GM19397 (cell line): Measurements from ENCODE around the gene UNC50.

Source experiments
- ATAC-seq: cut with Tn5 transposase; IDR thresholded peaks from one replicate; pipeline ENCODE4 v1.9.1; 2021; ENCODE audit warnings: mild to moderate bottlenecking, moderate library complexity; ENCODE audit not compliant: unreplicated experiment

Gene UNC50

DNA sequence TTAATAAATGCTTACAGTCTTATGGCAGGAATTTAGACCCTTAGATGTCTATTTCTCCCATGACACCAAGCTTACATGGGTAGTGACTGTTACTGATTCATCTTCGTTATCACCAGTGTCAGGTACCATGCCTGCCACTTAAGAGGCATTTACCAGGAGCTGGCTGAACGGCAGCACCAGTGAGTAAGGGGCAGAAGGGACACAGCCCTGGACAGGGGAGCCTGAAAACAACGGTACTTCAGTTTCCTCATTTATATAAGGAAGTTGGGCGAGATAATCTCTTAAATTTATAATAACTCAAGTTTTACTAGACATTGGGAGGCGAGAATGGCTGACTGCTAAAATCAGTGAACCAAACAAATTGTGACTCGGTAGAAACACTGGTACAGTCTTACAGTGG, 1.3 kb upstream of the UNC50 start:
- no peak for ATAC-seq

GRCh38 chr2:98607741-98608115, 661 bp upstream of the UNC50 start:
- no peak for ATAC-seq

DNA sequence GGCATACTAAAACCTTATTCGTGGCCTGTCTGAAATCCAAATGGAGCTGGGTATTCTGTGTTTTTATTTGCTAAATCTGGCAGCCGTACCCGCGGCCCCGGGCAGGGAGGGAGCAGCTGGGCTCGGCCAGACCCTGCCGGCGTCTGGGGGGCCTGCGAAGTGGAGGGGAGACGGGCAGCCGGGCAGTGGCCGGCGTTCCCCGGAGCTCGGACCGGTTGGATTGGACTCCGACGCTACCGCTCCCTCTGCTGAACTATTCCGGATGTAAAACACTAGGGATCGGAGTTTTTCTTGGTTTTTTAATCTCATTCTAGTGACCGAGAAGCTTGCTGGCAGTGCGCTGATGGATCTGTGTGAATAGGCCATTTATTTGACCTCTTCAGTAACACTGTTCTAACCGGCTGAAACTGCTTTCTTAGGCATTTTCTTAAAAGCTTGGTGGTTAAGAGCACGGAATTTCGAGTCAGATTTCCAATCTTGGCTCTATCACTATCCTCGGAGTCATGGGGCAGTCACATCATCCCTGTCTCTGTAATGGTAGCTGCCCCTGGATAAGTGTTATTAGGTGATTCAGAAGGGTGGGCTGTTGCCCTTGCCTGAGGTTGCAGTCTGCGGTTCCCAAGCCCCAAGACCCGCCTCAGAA, 694 bp downstream of the UNC50 start:
- ATAC-seq: no peak

DNA sequence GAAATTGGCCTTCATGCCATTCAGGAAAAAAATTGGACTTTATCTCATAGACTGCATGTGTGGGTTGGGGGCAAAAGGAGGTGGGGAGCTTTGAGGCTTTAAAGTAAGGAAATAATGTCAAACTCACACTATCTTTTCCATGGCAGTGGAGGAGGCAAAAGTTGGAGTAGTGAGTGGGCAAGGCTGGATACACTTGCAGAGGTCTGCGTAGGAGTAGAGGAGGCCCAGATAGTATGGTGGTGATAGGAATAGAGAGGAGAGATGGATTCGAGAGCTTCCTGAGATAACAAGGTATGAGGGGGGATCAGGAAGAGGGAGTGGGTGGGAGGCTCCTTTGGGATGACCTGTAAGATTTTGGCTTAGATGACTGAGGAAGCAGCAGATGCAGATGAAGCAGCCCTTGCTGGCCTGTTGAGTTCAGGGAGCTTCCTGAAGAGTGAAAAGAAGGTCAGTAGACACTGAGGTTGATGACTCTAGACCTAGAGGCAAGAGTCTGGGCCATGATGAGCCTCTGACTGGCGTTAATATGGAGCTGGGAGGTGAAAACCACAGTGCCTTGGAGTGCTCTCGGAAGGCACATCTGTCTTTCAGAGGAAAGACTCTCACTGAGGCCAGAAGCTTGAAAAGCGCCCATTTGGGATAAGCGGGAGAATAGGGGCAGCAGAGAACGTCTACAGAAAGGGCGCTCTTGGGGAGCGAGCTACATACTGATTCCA, 5.8 kb downstream of the UNC50 start:
- no peak for ATAC-seq

GRCh38 chr2:98615481-98615880, 7.1 kb downstream of the UNC50 start:
- ATAC-seq: no peak

GRCh38 chr2:98617149-98617548, 8.8 kb downstream of the UNC50 start:
- no peak for ATAC-seq

DNA sequence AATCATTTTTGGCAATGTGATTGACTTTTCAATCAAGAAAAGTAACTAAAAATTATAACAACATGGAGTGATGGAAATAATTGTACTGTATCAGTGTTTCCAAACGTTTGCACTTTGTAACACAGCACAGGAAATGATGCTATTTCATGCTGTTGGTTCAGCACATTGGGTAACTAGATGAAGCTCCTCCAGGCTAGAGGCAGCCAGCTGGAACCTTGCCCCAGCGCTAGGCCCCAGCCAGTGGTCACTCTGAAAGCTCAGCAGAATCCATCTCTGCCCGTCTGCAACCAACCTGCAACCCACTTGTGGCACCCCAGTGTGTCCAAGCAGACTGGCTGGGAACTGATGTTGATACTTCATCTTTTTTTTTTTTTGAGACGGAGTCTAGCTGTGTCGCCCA, 15.3 kb downstream of the UNC50 start:
- no peak for ATAC-seq

GRCh38 chr2:98632351-98632750, 24.0 kb downstream of the UNC50 start:
- no peak for ATAC-seq

- no peak for ATAC-seq
These were observed 26.2 kb downstream of the UNC50 start for GRCh38 chr2:98634406-98635092.

- peak; percentile 68 for ATAC-seq
These were observed 29.2 kb downstream of the UNC50 start for GRCh38 chr2:98637401-98638147.

DNA sequence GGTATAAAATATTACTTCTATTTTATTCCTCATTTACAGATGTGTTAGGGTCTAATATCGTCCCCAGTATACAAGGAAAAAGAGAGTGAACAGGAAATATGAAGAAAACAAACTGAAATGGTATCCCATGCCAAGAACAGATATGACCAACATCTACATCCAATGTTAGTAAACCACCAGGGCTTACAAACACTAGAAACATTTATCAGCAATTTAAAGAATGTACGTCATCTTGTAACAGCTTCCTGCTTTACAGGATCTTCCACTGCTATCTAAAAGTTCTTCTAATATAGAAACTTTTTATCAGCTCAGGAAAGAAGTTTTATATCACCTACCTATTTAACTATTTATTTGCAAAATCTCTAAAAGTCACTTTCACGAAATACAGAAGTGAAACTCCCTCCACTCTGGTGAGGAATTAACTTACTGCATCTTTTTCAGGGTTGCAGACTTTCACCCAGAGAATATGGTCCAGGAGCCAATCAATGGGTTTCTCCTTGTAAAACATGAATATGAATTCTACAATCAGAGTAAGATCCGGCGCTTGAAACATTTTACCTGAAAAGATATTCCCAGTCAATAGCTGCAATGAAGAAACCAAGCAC, 35.2 kb downstream of the UNC50 start:
- no peak for ATAC-seq

DNA sequence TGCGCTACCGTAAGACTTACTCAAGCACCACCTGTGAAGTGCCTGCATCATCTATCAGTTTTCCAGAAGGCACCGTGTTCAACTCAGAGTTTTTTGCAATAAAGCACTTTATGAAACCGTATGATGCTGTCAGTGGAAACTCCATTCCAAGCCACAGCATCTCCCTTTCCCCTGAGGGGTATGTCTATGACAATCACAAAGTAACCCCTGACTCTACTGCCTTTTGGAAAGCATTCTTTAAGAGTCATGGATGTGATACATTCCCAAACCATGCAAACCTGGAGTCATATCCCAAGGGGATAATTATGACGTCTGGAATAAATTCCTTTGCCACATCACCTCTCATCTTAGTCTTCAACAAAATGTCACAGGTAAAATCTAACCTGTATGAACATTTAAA, 39.2 kb downstream of the UNC50 start:
- ATAC-seq: no peak

- ATAC-seq: no peak
These were observed 40.1 kb downstream of the UNC50 start for GRCh38 chr2:98648451-98648850.

DNA sequence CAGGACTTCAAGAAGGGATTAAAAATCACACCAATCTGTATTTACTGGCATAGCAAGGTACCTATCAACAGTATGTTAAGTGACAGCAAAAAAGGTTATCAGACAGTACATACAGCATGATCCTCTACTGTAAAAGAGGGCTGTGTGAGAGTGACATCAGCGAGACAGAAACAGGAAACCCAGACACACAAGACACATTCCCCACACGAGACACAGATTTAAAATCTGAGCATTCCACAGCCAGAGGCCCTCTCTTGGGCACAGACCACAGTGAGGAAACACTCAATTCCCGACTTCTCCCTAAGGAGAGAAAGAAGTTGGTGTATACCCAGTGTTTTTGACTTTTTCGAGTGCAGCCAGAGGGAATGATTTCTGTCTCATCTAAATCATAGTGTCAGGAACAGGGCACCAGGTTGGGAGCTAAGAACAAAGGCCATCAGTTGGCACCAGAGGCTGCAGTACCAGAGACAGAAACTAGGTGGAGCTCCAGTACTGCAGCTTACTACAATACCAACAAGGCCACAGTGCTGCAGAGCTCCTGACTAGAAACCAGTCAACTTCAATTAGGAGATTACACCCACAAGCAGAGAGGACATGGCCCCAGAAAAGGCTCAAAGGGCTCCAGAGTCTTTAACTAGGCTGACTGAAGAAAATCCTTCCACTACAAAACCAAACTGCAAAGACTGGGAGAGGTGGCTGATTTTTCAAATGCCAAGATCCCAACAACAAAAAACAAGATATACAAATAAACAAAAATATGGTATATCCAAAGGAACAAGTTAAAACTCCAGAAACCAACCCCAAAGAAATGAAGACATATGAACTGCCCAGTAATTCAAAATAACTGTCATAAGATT, 41.0 kb downstream of the UNC50 start:
- peak; percentile 74 for ATAC-seq

- ATAC-seq: no peak
These were observed 41.6 kb downstream of the UNC50 start for GRCh38 chr2:98649992-98650375.

- no peak for ATAC-seq
These were observed 42.6 kb downstream of the UNC50 start for GRCh38 chr2:98650998-98651397.

GRCh38 chr2:98654699-98655495, 46.5 kb downstream of the UNC50 start:
- no peak for ATAC-seq

DNA sequence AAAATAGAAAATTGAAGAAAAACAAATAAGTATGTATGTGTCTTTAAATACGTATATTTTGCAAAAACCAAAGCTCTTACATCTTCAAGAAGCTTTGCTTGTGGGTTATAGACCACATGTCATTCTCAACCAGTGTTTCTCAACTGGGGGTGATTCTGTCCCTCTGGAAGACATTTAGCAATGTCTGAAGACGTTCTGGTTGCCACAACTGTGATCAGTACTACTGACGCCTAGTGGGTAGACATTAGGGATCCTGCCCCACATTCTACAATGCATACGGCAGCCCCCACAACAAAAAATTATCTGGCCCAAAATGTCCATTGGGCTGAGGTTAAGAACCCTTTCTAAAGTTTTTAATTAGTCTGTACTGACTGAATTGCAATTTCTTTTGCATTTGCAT, 48.4 kb downstream of the UNC50 start:
- no peak for ATAC-seq

DNA sequence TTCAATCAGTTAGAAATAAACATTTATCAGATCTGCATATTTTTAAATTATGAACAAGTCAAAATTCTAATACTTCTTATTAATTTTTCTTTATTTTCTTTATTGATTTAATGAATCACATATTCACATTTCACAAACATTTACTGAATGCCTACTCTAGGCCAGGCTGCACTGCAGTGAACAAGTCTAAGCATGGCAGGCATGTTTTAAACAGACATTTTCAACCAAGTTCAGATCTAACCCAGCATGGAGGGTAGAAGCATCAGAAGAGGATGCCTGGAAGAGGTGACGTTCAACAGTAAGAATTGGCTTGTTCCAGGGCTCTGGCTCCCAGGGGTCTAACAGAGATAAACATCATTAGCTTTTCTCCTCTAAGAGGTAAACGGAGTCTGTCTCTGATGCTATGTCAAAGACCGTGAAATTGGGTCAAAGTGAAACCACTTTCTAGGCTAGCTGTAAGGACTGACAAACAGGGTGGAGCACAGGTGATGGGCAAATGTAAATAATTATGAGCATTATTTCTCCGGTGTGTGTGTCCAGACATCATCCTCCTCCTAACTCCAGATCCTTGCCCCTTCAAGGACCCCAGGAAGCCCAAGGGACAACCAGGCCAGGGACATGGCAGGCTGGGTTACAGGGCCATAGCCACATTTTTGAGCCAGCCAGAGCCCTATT, 50.6 kb downstream of the UNC50 start:
- ATAC-seq: no peak
